NCI-H2227 (cell line): ENCODE results near the gene APLN.

Experiments used
- DNase-seq: peaks from one replicate; lab custom pipeline; 2025; ENCODE audit not compliant: unreplicated experiment; lab: John Stamatoyannopoulos, UW

APLN gene

DNA sequence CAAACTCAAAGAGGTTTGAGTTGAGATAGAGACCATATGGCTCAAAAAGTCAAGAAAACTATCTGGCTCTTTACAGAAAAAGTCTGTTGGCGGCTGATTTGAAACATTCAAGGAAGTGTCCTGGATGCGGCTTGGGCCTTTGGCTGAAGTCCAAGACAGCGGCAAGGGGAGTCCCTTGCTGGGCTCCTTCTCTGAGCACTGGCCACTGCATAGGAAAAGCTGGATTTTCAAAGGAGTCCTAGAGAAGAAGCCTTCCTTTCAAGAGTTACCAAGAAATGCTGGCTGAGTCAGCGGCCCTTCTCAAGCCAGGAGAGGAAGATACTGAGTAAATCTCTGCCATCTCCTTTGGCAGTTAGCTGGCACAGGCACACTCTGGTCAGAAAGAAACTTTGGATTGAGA is 12.1 kb downstream of the APLN start:
- no peak for DNase-seq

- DNase-seq, result no peak
These were observed 12.8 kb downstream of the APLN start for GRCh38 chrX:129641941-129642340.

- no peak for DNase-seq
These were observed 13.3 kb downstream of the APLN start for GRCh38 chrX:129641469-129641868.

DNA sequence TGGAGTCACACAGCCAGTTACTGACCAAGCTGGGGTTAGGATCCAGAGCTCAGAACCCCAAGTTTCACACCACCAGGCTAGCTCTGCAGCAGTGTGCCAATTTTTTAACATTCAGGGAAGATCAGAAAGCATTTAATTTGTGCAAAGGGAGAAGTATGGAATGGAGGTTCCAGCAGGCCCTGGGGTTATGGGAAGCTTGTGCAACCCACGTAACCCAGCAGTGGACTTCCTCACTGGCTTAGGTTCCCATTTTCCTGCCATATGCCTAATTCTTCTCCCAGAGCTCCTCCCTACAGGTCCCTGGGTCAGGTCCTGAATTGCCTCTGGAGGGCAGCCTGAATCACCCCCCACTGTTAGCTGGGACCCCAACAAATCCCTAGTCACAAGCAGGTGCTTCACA is 14.0 kb downstream of the APLN start:
- no peak for DNase-seq

- DNase-seq, result no peak
These were observed 15.8 kb downstream of the APLN start for GRCh38 chrX:129638917-129639316.

DNA sequence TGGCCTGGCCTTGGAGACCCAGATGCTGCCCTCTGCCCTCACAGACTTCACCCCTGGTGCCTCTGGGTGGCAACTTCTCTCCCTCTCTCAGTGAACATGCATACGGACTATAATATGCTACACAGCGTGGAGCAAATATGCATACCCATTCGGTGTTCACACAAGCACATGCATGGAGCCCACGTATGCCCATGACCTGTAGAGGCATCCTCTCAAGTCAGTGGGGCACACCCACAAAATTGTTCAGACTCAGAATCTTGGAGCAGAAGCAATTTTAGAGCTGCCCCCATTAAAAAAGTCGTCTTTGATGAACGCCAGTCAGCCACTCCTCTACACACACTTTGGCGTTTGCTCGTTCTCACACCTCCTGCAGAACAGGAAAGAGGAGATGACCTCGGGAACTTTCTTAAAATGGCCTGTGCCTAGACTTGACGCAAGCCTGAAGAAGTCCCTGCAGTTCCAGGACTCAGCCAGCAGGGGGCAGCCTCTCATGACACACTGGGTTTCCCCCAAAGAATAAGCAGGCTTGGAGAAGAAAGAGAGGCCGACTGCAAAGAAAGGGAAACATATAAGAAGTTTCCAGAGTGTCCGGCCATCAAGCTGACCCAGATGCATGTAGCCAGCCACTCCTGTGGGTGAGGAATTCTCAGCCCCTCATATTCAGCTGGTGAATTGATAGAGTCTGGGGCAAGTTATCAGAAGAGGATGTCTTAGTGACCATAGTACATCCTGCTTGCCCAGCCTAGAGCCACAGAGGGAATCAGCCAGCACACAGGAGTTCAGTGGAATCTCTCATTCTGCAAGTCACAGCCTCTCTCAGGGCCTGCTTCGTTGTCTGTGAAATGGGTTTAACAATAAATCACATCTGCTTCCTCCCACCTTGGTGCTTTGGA is 17.3 kb downstream of the APLN start:
- peak; percentile 83 for DNase-seq

- DNase-seq, result no peak
These were observed 18.5 kb downstream of the APLN start for GRCh38 chrX:129636175-129636681.

- DNase-seq, result peak; percentile 92
These were observed 20.2 kb downstream of the APLN start for GRCh38 chrX:129634541-129634940.

DNA sequence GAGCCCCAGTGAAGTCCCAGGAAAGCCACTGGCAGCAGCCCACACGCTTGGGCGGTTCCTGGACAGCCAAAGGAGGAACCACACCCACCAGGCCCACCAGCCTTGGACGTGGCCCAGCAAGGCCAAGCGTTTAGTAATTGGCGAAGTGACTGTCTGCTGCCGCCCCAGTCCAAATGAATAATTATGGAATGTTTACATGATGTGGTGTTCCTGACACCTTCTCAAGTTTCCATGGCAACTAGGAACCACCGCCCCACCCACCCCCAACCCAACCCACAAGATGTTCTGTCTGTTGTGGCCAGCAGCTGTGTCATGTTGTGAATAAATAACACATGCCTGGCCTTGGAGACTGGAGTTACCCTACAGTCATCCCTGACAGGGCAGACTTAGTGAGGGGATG is 22.3 kb downstream of the APLN start:
- DNase-seq, result no peak

- DNase-seq, result no peak
These were observed 22.9 kb downstream of the APLN start for GRCh38 chrX:129631849-129632248.

- no peak for DNase-seq
These were observed 24.9 kb downstream of the APLN start for GRCh38 chrX:129629837-129630236.

DNA sequence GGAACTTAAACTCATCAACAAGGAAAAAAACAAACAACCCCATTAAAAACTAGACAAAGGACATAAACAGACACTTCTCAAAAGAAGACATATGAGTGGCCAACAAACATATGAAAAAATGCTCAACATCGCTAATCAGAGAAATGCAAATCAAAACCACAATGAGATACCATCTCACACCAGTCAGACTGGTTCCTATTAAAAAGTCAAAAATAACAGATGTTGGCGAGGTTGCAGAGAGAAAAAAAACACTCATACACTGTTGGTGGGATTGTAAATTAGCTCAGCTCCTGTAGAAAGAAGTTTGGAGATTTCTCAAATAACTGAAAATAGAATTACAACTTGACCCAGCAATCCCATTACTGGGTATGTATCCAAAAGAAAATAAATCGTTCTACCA is 28.7 kb downstream of the APLN start:
- DNase-seq, result no peak

DNA sequence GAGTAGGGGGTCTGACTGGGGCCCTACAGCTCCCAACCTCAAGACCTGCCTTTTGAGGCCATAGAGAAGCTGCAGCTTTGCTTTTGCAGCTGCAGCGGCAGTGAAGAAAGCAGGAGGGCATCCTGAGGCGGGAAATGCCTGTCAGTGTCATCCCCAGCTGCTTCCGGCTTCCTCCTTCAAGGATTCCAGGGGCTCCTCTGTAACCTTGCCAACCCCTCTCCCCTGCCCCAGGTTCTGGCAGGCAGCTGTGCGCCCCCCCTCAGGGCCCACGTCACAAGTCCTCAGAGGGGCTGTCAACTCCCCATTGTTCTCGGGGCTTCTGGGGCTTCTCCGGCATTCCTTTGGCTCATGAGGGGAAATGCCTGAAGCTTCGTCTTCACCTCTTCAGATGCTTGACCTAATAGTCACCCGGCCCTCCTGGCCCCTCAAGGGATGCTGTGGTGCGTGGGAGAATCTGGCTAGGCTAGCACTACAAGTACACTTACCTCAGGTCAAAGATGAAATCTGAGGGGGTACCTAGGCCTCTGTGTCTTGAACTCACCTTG is 31.9 kb downstream of the APLN start:
- no peak for DNase-seq

GRCh38 chrX:129618997-129619396 is 35.8 kb downstream of the APLN start:
- DNase-seq, result no peak

- DNase-seq, result no peak
These were observed 37.3 kb downstream of the APLN start for GRCh38 chrX:129617420-129617819.

DNA sequence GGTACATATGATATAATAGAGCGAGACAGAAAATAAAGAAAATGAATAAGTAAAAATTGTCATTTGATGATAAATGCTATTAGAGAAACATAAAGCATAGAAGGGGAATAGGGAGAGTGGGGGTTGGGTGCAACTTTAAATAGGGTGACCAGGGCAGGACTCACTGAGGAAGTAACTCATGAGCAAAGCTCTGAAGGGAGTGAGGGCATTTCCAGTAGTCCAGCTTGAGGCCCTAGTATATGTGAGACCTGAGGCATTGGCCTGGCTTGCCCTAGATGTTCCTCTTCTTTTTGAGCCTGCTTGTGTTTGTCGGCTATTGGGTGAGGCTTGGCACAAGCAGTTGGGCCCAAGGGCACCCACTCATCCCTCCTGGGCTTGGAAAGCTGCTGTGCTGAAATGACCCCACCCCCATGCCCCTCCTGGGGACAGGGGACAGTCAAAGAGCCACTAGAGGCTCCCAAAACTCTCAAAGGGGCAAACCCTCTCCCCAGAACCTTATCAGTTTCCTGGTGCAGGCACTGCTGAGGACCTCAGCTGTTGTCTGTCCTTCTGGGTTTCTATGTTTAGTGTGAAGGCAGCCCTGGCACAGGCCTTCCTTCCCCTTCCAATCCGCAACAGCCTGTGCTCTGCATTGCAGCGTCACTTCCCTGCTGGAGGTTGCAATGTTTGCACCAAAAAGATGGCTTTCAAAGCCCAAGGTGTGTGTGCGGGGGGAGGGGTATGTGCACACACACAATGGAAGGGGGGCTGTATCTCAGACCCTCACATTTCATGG is 40.1 kb downstream of the APLN start:
- no peak for DNase-seq

- DNase-seq, result no peak
These were observed 41.2 kb downstream of the APLN start for GRCh38 chrX:129613596-129613995.

DNA sequence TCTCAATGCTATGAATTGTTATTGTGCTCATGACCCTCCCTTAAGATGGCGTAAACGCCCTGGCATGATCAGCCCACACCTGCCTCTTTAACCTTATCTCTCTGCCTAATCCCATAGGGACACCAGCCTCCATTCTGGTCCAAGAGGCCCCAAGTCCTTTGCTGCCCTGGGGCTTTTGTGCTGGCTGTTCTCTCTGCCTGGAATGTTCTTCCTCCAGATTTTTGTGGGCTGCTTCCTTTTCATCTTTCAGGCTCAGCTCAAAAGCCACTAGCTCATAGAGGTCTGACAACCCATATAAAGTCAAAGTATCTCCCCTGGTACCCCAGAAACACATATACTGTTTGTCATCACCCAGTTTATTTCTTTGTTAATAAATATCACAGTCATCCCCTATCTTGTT is 42.4 kb downstream of the APLN start:
- no peak for DNase-seq

DNA sequence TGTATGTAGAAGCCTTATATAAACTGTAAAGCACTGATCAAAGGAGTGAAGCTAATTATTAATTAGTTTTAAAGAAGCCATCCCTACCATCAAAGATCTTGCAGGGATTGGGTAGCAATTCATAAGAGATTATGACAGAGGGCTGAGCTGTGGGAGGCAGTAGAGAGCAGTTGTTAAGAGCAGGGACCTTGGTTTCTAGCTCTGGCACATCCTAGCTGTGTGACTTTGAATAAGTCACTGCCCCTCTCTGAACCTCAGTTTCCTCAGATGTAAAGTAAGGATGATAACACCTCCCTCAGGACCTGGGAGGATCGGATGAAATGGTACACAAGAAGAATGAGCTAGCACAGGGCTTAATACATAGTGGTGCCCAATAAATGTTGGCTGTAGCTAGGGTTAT is 45.4 kb downstream of the APLN start:
- DNase-seq, result no peak

DNA sequence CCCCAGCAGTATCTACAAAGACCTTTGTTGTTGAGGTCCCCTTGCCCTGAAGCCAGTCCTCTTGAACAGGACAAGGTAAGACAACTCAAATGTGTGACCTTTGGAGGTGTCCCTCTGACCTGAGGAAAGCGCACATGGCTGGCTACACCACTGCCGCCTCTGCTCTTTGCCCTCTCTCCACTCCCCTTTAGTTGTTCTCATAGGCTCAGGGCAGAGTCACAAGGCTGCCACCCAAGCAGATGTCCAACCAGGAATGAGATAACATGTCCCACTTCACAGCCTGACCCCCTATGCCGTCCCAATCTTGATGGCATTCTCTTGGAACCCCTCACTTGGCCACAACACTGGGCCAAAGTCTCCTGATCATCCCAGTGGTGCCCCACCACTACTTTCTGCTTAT is 46.3 kb downstream of the APLN start:
- DNase-seq, result no peak

DNA sequence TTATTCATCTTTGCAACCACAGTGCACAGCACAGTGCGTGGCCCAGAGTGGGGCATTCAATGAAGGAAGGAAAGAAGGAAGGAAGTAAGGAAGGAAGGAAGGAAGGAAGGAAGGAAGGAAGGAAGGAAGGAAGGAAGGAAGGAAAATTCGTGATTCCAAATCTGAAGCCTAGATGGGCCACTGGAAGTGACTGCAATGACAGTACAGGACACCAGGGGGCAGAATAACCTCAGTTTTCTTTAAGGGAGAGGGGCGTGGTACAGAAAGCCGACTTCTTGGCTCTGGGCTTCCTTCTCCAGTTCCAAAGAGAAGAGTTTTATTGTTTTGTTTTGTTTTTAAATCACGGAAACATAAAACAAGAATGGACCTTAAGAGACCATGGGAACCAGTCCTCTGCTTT is 47.8 kb downstream of the APLN start:
- DNase-seq, result peak; percentile 79

- peak; percentile 46 for DNase-seq
These were observed 53.8 kb downstream of the APLN start for GRCh38 chrX:129600981-129601424.
